GM19238 (cell line): Measurements from ENCODE around the gene OPRD1.

Experiments used
- DNase-seq: peaks from one replicate; pipeline ENCODE4 v3.0.0; 2011; ENCODE audit warnings: low spot score; ENCODE audit not compliant: insufficient read length

OPRD1 gene

DNA sequence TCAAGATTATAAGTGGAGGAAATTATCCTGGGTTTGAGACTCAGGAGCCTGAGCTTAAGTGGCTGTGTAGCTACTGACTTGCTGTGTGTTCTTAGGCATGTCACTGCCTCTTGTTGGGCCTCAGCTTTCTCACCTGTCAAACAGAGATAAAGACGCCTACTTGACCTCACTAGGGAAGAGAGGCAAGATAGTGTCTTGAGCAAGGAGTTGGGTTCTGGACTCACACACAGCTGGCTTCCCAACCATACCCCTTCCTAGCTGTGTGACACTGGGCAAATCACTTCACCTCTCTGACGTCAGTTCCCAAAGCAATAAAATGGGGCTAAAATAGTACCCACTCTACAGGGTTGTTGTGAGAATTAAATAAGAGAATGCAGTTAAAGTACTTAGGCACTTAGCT lies 90.8 kb downstream of the OPRD1 start:
- no peak for DNase-seq

DNA sequence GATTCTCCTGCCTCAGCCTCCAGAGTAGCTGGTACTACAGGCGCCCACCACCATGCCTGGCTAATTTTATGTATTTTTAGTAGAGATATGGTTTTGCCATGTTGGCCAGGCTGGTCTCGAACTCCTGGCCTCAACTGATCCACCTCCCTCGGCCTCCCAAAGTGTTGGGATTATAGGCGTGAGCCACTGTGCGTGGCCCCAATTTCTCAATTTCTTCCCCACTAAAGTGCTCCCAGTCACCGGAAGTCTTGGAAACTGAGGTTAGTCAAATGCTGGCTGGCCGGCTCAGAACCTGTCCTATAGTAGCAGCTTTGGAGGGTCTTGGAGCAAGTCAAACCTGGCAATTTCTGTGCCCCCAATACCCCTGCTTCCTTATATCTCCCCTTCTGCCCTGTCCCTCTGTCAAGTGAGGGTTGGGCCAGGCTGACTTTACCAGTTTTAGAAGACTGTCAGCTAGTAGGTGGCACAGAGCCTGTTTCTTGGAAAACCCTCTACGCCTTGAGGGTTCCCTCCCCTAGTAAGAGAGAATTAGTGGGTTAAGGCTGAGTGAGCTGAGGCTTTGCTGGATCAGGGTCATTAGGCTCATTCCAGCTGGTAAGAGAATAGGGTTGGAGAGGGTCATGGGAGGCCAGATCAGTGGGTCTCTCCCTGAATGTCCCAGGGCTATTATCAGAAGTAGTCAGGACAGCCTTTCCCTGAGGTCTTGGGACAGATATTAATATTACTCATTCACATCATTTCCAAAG lies 94.1 kb downstream of the OPRD1 start:
- DNase-seq, result no peak

DNA sequence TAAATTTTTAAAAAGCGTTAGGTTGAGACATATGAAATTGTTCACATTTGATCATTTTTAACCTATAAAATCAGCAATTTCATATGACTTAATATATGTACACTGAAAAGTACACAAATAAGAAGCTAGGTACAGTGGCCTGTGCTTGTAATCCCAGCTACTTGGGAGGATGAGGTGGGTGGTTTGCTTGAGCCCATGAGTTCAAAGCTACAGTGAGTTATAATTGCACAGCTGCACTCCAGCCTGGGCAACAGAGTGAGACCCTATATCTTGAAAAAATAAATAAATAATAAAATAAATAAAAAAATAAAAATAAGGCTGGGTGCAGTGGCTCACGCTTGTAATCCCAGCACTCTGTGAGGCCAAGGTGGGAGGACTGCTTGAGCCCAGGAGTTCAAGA lies 97.2 kb downstream of the OPRD1 start:
- DNase-seq, result no peak

DNA sequence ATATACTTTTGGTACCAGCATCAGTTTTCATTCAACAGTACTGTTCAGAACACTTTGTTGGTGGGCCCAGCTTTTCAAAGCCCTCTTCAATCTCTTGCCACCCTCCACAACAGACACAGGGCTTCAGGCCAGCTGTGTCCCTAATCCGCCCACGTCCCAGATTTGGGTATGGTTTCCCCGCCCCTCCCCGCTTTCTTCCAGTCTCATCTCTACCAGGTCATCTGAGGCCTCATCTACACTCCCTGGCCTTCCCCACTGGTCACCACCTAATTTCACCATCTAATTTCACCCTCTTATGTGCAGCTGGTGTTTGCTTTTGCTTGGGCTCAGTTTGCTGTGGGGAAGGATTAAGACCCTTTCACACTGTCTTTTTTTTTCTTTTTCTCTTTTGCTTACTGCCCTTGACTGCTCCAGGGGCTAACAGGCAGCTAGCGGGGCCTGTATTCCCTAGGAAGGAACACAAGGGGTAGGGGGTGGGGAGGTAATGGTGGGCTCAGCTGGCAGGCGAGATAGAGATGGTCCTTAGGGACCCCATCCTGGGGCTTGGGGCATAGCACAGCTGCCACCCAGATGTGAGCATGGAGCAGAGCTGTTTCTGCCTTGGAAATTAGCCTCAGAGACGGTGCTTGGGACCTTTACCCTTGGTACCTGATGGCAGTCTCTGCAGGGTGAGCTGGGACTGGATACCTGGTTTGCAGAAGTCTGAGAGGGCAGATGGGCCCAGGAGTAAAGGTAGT lies 98.6 kb downstream of the OPRD1 start:
- DNase-seq, result no peak

DNA sequence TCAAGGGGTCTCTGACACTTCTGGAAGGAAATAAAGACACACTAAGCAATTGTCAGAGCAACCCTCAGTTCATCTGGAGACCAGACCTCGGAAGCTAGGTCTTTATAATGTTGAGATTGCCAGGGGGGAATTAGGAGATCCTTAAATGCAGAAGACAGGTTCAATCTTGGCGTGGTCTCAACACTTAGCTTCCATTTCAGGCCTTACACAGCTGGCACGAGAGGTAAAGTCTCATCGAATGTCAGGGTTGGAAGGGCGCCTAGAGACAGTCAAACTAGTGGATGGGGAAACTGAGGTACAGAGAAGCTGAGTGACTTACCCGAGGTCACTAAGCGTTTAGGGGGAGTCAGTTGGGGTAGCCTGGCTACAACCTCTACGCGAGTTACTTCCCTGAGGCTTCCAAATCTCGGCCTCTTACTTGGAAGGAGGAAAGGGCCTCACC lies 101.8 kb downstream of the OPRD1 start:
- DNase-seq, result no peak

DNA sequence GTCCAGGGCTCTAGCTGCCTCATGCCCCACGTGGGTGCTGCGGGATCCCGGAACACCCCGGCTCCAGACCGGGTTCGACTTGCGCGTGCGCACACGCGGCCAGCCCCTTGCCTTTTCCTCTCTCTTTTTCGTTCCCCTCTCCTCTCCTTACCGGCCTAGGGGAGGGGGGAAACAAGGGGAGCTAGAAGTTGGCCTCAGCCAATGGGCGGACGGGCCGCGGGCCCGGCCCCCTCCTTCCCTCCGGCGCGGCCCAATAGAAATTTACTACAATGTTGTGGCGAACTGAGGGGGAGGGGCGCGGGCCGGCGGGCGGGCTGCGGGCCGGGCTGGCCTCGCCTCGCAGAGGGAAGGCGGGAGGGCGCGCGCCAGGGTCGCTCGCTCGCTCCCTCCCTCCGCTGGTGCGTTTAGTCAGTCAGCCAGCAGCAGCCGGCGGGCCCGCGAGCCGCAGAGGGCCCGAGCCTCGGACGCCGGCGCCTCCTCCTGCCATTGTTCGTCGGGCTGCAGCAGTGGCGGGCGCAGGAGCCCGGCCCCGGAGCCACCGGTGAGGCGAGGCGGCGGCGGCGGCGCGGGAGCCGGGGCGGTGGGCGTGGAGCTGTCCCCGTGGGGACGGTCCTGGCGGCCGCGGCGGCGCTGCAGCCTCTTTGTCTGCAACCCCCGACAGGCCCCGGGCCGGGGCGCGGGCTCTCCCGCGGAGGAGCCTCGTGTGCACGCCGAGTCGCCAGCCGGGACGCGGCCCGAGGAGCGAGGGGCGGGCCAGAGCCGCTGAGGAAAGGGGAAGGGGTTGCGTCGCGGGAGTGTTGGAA lies 102.5 kb downstream of the OPRD1 start, which contains the start of gene EPB41:
Gene EPB41 (plus strand): TSS at position 342 of the 803 bp plus-strand sequence. CDS start 72,869 bp downstream, outside the sequence.
- peak; percentile 92 for DNase-seq

DNA sequence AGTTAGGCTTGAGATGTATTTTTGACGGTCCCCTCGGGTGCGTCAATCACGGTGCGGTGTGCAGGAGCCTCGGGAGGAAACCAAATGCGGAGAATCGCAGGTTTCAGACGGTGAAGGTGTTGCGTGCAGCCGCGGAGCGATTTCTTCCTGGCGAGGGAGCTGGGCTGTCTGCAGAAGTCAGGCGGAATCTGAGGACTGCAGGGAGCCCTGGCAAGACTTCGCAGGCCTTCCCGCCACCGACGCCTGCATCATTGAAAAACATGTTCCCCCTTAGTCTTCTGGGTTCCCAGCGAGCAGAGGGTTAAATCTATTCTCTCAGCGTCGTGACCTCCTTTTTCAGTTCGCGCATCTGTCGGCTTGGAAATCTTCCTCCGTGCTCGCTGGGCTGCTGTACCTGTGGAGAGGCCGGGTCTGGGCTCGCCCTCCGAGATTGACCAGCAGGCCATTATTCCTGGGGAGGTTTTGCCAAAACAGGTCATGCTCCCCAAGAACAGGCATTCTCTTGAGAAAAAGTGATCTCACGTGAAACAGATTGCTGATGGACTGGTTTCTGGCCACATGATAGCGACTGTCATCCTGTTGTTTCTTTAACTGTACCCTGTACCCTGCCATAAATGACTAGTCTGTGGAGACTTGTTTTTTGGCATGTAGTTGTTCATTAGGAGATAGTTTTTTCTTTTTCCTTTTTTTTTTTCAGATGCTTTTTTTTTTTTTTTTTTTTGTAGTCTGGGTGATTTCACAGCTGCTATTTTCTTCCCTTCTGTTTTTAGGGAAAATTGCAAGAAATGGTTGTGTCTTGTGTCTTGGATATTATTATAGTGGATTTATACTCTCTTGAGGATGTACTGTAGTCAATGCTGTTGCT lies 103.3 kb downstream of the OPRD1 start:
- no peak for DNase-seq

DNA sequence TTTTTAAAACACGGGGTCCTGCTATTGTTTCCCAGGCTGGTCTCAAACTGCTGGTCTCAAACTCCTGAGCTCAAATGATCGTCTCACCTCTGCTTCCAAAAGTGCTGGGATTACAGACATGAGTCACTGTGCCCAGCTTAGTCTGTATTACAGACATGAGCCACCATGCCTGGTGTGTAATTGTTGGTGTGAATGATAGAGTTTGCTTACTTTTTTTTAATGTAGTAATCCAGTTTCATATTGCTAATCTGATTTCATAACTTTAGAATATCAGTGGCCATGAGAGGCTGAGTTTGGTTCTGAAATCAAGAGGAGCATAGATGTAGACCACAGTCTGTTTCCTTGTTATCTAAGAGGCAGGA lies 105.8 kb downstream of the OPRD1 start:
- no peak for DNase-seq
